LNCaP clone FGC (cell line): ENCODE results near the gene MAP6.

Experiments used
- DNase-seq: peaks from one replicate; pipeline ENCODE4 v3.0.0-alpha.2; 2011; ENCODE audit warnings: low read depth
- H3K4me3 ChIP-seq: 2 replicates; pipeline ENCODE4 v1.5.1; 2011; ENCODE audit warnings: mild to moderate bottlenecking, low read depth, low read length, control low read depth
- CTCF ChIP-seq: IDR thresholded peaks from 2 replicates; pipeline ENCODE4 v1.5.1; 2012; ENCODE audit warnings: mild to moderate bottlenecking; ENCODE audit not compliant: control insufficient read depth, insufficient read depth; ENCODE audit errors: extremely low read depth

MAP6 gene

GRCh38 chr11:75603791-75604736, 64.8 kb downstream of the MAP6 start:
- H3K4me3 ChIP-seq, result no peak overlapping the region
- no peak for DNase-seq
- no peak for TF ChIP-seq CTCF

GRCh38 chr11:75602951-75603350, 65.9 kb downstream of the MAP6 start:
- H3K4me3 ChIP-seq, result no peak overlapping the region
- no peak for DNase-seq

GRCh38 chr11:75601494-75601893, 67.3 kb downstream of the MAP6 start:
- no peak for TF ChIP-seq CTCF

More at GRCh38 chr11:75602951-75603350, 65.9 kb downstream of the MAP6 start:
- no peak for TF ChIP-seq CTCF

GRCh38 chr11:75600356-75600755, 68.5 kb downstream of the MAP6 start:
- no peak for DNase-seq
- no peak overlapping the region for H3K4me3 ChIP-seq
- no peak for TF ChIP-seq CTCF

More at GRCh38 chr11:75601494-75601893, 67.3 kb downstream of the MAP6 start:
- DNase-seq, result no peak
- no peak overlapping the region for H3K4me3 ChIP-seq

GRCh38 chr11:75598900-75599299, 69.9 kb downstream of the MAP6 start:
- DNase-seq, result no peak
- H3K4me3 ChIP-seq, result no peak overlapping the region
- no peak for TF ChIP-seq CTCF

GRCh38 chr11:75598264-75598663, 70.6 kb downstream of the MAP6 start:
- no peak for DNase-seq
- no peak for TF ChIP-seq CTCF

More at GRCh38 chr11:75598264-75598663, 70.6 kb downstream of the MAP6 start:
- no peak overlapping the region for H3K4me3 ChIP-seq
